GM23338 (cell line): ENCODE measurements around the gene ACTG2. TPM values are rescaled to one million over a fixed set of nuclear protein-coding genes. Genes with fewer than 3 reads are reported as not detected.

Experiments used
- ATAC-seq: fragments of 200-7000 bp; cut with Tn5 transposase; 3 replicates; pipeline ENCODE4 v1.9.1; 2020
- DNase-seq: peaks from one replicate; pipeline ENCODE4 v3.0.0-alpha.2; 2015; ENCODE audit warnings: low spot score
- H2AFZ ChIP-seq: fragments of 200-600 bp; sonication (generic); 2 replicates; pipeline ENCODE4 v1.8.0; 2016; ENCODE audit warnings: antibody characterized with exemption, mild to moderate bottlenecking, moderate library complexity
- H3F3A ChIP-seq: fragments of 200-600 bp; sonication (generic); replicated peaks from 2 replicates; pipeline ENCODE4 v1.8.0; 2017; ENCODE audit warnings: antibody characterized with exemption, mixed run types, low read depth
- H3K27ac ChIP-seq: fragments of 200-600 bp; sonication (generic); 2 replicates; pipeline ENCODE4 v1.6.1; 2016; ENCODE audit warnings: low read depth
- H3K27me3 ChIP-seq: fragments of 200-600 bp; sonication (generic); 2 replicates; pipeline ENCODE4 v1.8.0; 2016; ENCODE audit warnings: mild to moderate bottlenecking, mixed run types, moderate library complexity; ENCODE audit not compliant: insufficient read depth
- H3K36me3 ChIP-seq: fragments of 200-600 bp; sonication (generic); 2 replicates; pipeline ENCODE4 v1.8.0; 2016; ENCODE audit warnings: mild to moderate bottlenecking; ENCODE audit not compliant: insufficient read depth
- H3K4me1 ChIP-seq: fragments of 200-600 bp; sonication (generic); 2 replicates; pipeline ENCODE4 v1.8.0; 2016; ENCODE audit warnings: mild to moderate bottlenecking, moderate library complexity; ENCODE audit not compliant: insufficient read depth
- H3K4me2 ChIP-seq: fragments of 200-600 bp; sonication (generic); 2 replicates; pipeline ENCODE4 v1.7.1; 2017; ENCODE audit warnings: mixed run types
- H3K4me3 ChIP-seq: fragments of 200-600 bp; sonication (generic); 2 replicates; pipeline ENCODE4 v1.6.1; 2016; ENCODE audit warnings: mixed run types
- H3K79me2 ChIP-seq: fragments of 200-600 bp; sonication (generic); replicated peaks from 2 replicates; pipeline ENCODE4 v1.8.0; 2017; ENCODE audit warnings: mild to moderate bottlenecking; ENCODE audit not compliant: insufficient read depth
- H3K9me2 ChIP-seq: fragments of 200-600 bp; sonication (generic); 2 replicates; pipeline ENCODE4 v1.8.0; 2017; ENCODE audit not compliant: insufficient read depth
- H4K20me1 ChIP-seq: fragments of 200-600 bp; sonication (generic); replicated peaks from 2 replicates; pipeline ENCODE4 v1.8.0; 2017; ENCODE audit warnings: mild to moderate bottlenecking; ENCODE audit not compliant: insufficient read depth
- H3K27ac Mint-ChIP-seq: 2 replicates; pipeline ENCODE4 v1.8.0; 2020; ENCODE audit warnings: inconsistent platforms, mild to moderate bottlenecking, moderate library complexity, mixed read lengths
- H3K27me3 Mint-ChIP-seq: 3 replicates; pipeline ENCODE4 v1.8.0; 2022; ENCODE audit warnings: low read depth, mild to moderate bottlenecking, moderate library complexity, mixed read lengths, inconsistent platforms; ENCODE audit not compliant: insufficient read depth, poor library complexity
- H3K36me3 Mint-ChIP-seq: 3 replicates; pipeline ENCODE4 v1.8.0; 2021; ENCODE audit warnings: low read depth, mild to moderate bottlenecking, inconsistent platforms, moderate library complexity, mixed read lengths
- H3K4me1 Mint-ChIP-seq: 3 replicates; pipeline ENCODE4 v1.8.0; 2020; ENCODE audit warnings: mild to moderate bottlenecking, inconsistent platforms, mixed read lengths
- H3K4me3 Mint-ChIP-seq: 3 replicates; pipeline ENCODE4 v1.8.0; 2021; ENCODE audit warnings: moderate library complexity, mild to moderate bottlenecking, inconsistent platforms, mixed read lengths
- H3K9me3 Mint-ChIP-seq: 3 replicates; pipeline ENCODE4 v1.8.0; 2020; ENCODE audit warnings: moderate library complexity, mild to moderate bottlenecking, inconsistent platforms, mixed read lengths
- CREB1 ChIP-seq: fragments of 250-450 bp; sonication (Bioruptor Pico); IDR thresholded peaks from 2 replicates; pipeline ENCODE4 v1.5.0; 2020; ENCODE audit warnings: low read depth, mild to moderate bottlenecking, moderate library complexity
- ETS1 ChIP-seq: IDR thresholded peaks from 2 replicates; pipeline ENCODE4 v1.6.1; 2016; ENCODE audit warnings: antibody characterized with exemption
- EZH2 ChIP-seq: fragments of 200-600 bp; sonication (generic); IDR thresholded peaks from one replicate; pipeline ENCODE4 v1.8.0; 2017; ENCODE audit warnings: antibody characterized with exemption, mild to moderate bottlenecking, low read depth; ENCODE audit not compliant: unreplicated experiment
- JUNB ChIP-seq: IDR thresholded peaks from one replicate; pipeline ENCODE4 v1.6.1; 2016; ENCODE audit warnings: antibody characterized with exemption; ENCODE audit not compliant: unreplicated experiment
- NANOG ChIP-seq: IDR thresholded peaks from 2 replicates; pipeline ENCODE4 v1.6.1; 2016; ENCODE audit warnings: antibody characterized with exemption, borderline replicate concordance
- ZNF462 ChIP-seq: fragments of 250-450 bp; sonication (Bioruptor Pico); IDR thresholded peaks from 2 replicates; pipeline ENCODE4 v1.5.0; 2020; ENCODE audit warnings: mild to moderate bottlenecking, moderate library complexity
- polyA plus RNA-seq: library from polyadenylated mRNA; unstranded; fragments of >200 nt; fragmentation: Nextera tagmentation; extraction: Ambion mirVana; gene quantifications from 2 replicates; pipeline ENCODE4 v1.2.1, GENCODE V29; 2016
- total RNA-seq: library from RNA; depleted of rRNA; stranded (reverse); fragments of >200 nt; shearing (Covaris generic); gene quantifications from 2 replicates; pipeline ENCODE4 v1.2.3, GENCODE V29; 2014

ACTG2 gene
- total and polyA plus RNA-seq, 2 experiments from 2014 or later: 8.0 to 8.5 TPM

GRCh38 chr2:73896362-73897239, 3.8 kb downstream of the ACTG2 start (continued):
- no peak for TF ChIP-seq ZNF462
- TF ChIP-seq CREB1 (CRISPR knock-in tag): no peak
- no peak for TF ChIP-seq ETS1
- no peak for TF ChIP-seq NANOG
- no peak for TF ChIP-seq JUNB
- TF ChIP-seq EZH2: no peak

GRCh38 chr2:73897240-73897583, 4.4 kb downstream of the ACTG2 start:
- Histone ChIP-seq H3K79me2 (no peaks in the 10 kb centered on the region), H3K27ac (no peak overlapping the region), H3F3A (no peaks in the 10 kb centered on the region), H4K20me1 (no peaks in the 10 kb centered on the region), H3K4me1 (no peaks in the 10 kb centered on the region), H3K36me3 (no peaks in the 10 kb centered on the region), H3K4me2 (no peak overlapping the region), H3K27me3 (no peaks in the 10 kb centered on the region), H2AFZ (peak overlapping the region; percentile 87), H3K4me3 (no peak overlapping the region), H3K9me2 (no peaks in the 10 kb centered on the region)
- Mint-ChIP-seq H3K4me3 (no peak overlapping the region), H3K4me1 (peaks cover 14% of the 10 kb centered on the region), H3K27me3 (peaks cover 7% of the 10 kb centered on the region), H3K9me3 (no peaks in the 10 kb centered on the region), H3K36me3 (no peaks in the 10 kb centered on the region), H3K27ac (no peak overlapping the region)
- DNase-seq (no peak), ATAC-seq (peak; percentile 34)
- no peak for TF ChIP-seq ZNF462
- no peak for TF ChIP-seq ETS1
